Hepatocyte (in vitro differentiated cells): ENCODE data around the gene KCNMA1. TPM values are rescaled to one million over a fixed set of nuclear protein-coding genes. Genes with fewer than 3 reads are reported as not detected.

Experiments used
- DNase-seq: peaks from one replicate; pipeline ENCODE4 v3.0.0-alpha.2; 2016; ENCODE audit warnings: low spot score
- H2AFZ ChIP-seq: fragments of 200-600 bp; sonication (generic); 2 replicates; pipeline ENCODE4 v1.6.0; 2016; ENCODE audit warnings: antibody characterized with exemption, mild to moderate bottlenecking
- H3K27ac ChIP-seq: fragments of 200-600 bp; sonication (generic); 2 replicates; pipeline ENCODE4 v1.5.1; 2016; ENCODE audit warnings: mild to moderate bottlenecking
- H3K27me3 ChIP-seq: fragments of 200-600 bp; sonication (generic); 2 replicates; pipeline ENCODE4 v1.6.1; 2016
- H3K36me3 ChIP-seq: fragments of 200-600 bp; sonication (generic); replicated peaks from 2 replicates; pipeline ENCODE4 v1.5.1; 2016; ENCODE audit warnings: low read depth; ENCODE audit not compliant: insufficient read depth
- H3K4me1 ChIP-seq: fragments of 200-600 bp; sonication (generic); 2 replicates; pipeline ENCODE4 v1.5.1; 2016; ENCODE audit warnings: mild to moderate bottlenecking, moderate library complexity; ENCODE audit not compliant: insufficient read depth
- H3K4me2 ChIP-seq: fragments of 200-600 bp; sonication (generic); 2 replicates; pipeline ENCODE4 v1.6.0; 2016
- H3K4me3 ChIP-seq: fragments of 200-600 bp; sonication (generic); 2 replicates; pipeline ENCODE4 v1.5.1; 2016; ENCODE audit warnings: mild to moderate bottlenecking
- H3K79me2 ChIP-seq: fragments of 200-600 bp; sonication (generic); 2 replicates; pipeline ENCODE4 v1.6.0; 2017; ENCODE audit warnings: mild to moderate bottlenecking
- H3K9me2 ChIP-seq: fragments of 200-600 bp; sonication (generic); replicated peaks from 2 replicates; pipeline ENCODE4 v1.6.0; 2017; ENCODE audit warnings: mild to moderate bottlenecking; ENCODE audit not compliant: insufficient read depth
- H3K9me3 ChIP-seq: fragments of 200-600 bp; sonication (generic); 2 replicates; pipeline ENCODE4 v1.5.1; 2016; ENCODE audit warnings: low read depth, mild to moderate bottlenecking
- H4K20me1 ChIP-seq: fragments of 200-600 bp; sonication (generic); 2 replicates; pipeline ENCODE4 v1.6.0; 2016; ENCODE audit warnings: mild to moderate bottlenecking; ENCODE audit not compliant: insufficient read depth, poor library complexity, severe bottlenecking
- CTCF ChIP-seq: fragments of 200-600 bp; sonication (generic); IDR thresholded peaks from 2 replicates; pipeline ENCODE4 v1.5.1; 2016; ENCODE audit warnings: antibody characterized with exemption, mild to moderate bottlenecking; ENCODE audit not compliant: poor library complexity
- EZH2 ChIP-seq: fragments of 200-600 bp; sonication (generic); IDR thresholded peaks from 2 replicates; pipeline ENCODE4 v1.6.1; 2016; ENCODE audit warnings: antibody characterized with exemption, mild to moderate bottlenecking, borderline replicate concordance
- EZH2phosphoT487 ChIP-seq: fragments of 200-600 bp; sonication (generic); IDR thresholded peaks from one replicate; pipeline ENCODE4 v1.6.1; 2018; ENCODE audit warnings: antibody characterized with exemption, mild to moderate bottlenecking, low read depth, moderate library complexity; ENCODE audit not compliant: unreplicated experiment, severe bottlenecking
- WGBS: methylation state at CpG from one replicate; pipeline ENCODE4 v1.1.6; 2016; ENCODE audit warnings: low lambda C conversion rate; ENCODE audit errors: missing lambda C conversion rate; 5-methylcytosine and 5-hydroxymethylcytosine counted together
- polyA plus RNA-seq: library from polyadenylated mRNA; unstranded; fragments of >200 nt; fragmentation: Nextera tagmentation; extraction: Ambion mirVana; gene quantifications from 2 replicates; pipeline ENCODE4 v1.2.1, GENCODE V29; 2016
- total RNA-seq: library from RNA; depleted of rRNA; stranded (reverse); fragments of >200 nt; gene quantifications from 2 replicates; pipeline ENCODE4 v1.2.3, GENCODE V29; 2014

Gene KCNMA1
- total and polyA plus RNA-seq, 2 experiments from 2014 or later, result 42.6 to 73.3 TPM

- WGBS, result 54% methylated on average over 7 of the region's 7 CpGs
- Histone ChIP-seq H3K27me3 (no peaks in the 10 kb centered on the region), H3K27ac (no peak overlapping the region), H4K20me1 (no peaks in the 10 kb centered on the region), H3K9me3 (no peaks in the 10 kb centered on the region), H2AFZ (no peak overlapping the region), H3K36me3 (no peaks in the 10 kb centered on the region), H3K79me2 (peaks cover 11% of the 10 kb centered on the region), H3K4me2 (peak overlapping the region; percentile 20), H3K9me2 (no peaks in the 10 kb centered on the region), H3K4me3 (no peak overlapping the region), H3K4me1 (peaks cover 13% of the 10 kb centered on the region)
- no peak for TF ChIP-seq EZH2
- TF ChIP-seq EZH2phosphoT487, result no peak
- no peak for TF ChIP-seq CTCF
- DNase-seq, result no peak
These were observed 34.6 kb downstream of the KCNMA1 start for GRCh38 chr10:77602913-77603533.

- DNase-seq, result no peak
- Histone ChIP-seq H3K4me3 (no peak overlapping the region), H3K4me1 (peaks cover 13% of the 10 kb centered on the region), H3K27me3 (no peaks in the 10 kb centered on the region), H3K4me2 (peak overlapping the region; percentile 20), H3K27ac (no peak overlapping the region), H3K9me2 (no peaks in the 10 kb centered on the region), H2AFZ (no peak overlapping the region), H3K36me3 (no peaks in the 10 kb centered on the region), H3K79me2 (peaks cover 12% of the 10 kb centered on the region), H3K9me3 (no peaks in the 10 kb centered on the region), H4K20me1 (no peaks in the 10 kb centered on the region)
- WGBS, result 78% methylated on average over 8 of the region's 8 CpGs
- TF ChIP-seq CTCF (no peak), EZH2 (no peak), EZH2phosphoT487 (no peak)
These were observed 35.2 kb downstream of the KCNMA1 start for GRCh38 chr10:77602231-77602912.

GRCh38 chr10:77601488-77601887, 36.1 kb downstream of the KCNMA1 start:
- Histone ChIP-seq H3K27me3 (no peaks in the 10 kb centered on the region), H3K4me3 (no peak overlapping the region), H3K9me2 (no peaks in the 10 kb centered on the region), H2AFZ (no peak overlapping the region), H3K79me2 (peaks cover 17% of the 10 kb centered on the region), H3K36me3 (no peaks in the 10 kb centered on the region), H4K20me1 (no peaks in the 10 kb centered on the region), H3K9me3 (no peaks in the 10 kb centered on the region), H3K27ac (no peak overlapping the region), H3K4me2 (no peak overlapping the region), H3K4me1 (peaks cover 13% of the 10 kb centered on the region)
- peak; percentile 22 for DNase-seq
- 65% methylated on average over 4 of the region's 4 CpGs for WGBS
- TF ChIP-seq EZH2, result no peak
- no peak for TF ChIP-seq CTCF
